Measurements from ENCODE around the gene CFAP206.

The CFAP206 gene

GRCh38 chr6:87384449-87384848, 23.3 kb upstream of the CFAP206 start:
- Histone ChIP-seq H3K36me3 (ENCODE audit: control insufficient read depth in 2 of 2, insufficient read depth in 1 of 2, low read length in 2 of 2) (no peaks in the 10 kb centered on the region), H3K4me3 (ENCODE audit: low read depth, low read length) (no peak overlapping the region), H3K27ac (ENCODE audit: extremely low read depth, low read depth, low read length) (no peak overlapping the region), H3K9me3 (ENCODE audit: control insufficient read depth, insufficient read depth, low read depth, low read length) (no peaks in the 10 kb centered on the region), H3K4me1 (ENCODE audit: control insufficient read depth, insufficient read depth, low read length) (no peaks in the 10 kb centered on the region)
- TF ChIP-seq ZNF596 (tag by site-specific recombination; IDR thresholded peaks at IDR 0.05) (no peak), ZNF404 (tag by site-specific recombination; IDR thresholded peaks at IDR 0.05) (no peak), ZNF514 (tag by site-specific recombination; IDR thresholded peaks at IDR 0.05) (no peak), YY1 (tag by site-specific recombination; IDR thresholded peaks at IDR 0.05) (no peak), ZNF394 (tag by site-specific recombination; IDR thresholded peaks at IDR 0.05; ENCODE audit: borderline replicate concordance) (no peak), ZNF791 (tag by site-specific recombination; IDR thresholded peaks at IDR 0.05) (no peak)
- POLR2A ChIA-PET = no interaction called here
- CTCF ChIA-PET = interaction anchor here (0.6 to 1.6 kb wide), 2 partner anchors 9 to 27 kb away, joined by 3 to 11 read pairs; no protein-coding TSS in a partner anchor

- Histone ChIP-seq H3K4me1 (ENCODE audit: control insufficient read depth, insufficient read depth, low read length) (no peaks in the 10 kb centered on the region), H3K9me3 (ENCODE audit: control insufficient read depth, insufficient read depth, low read depth, low read length) (no peaks in the 10 kb centered on the region), H3K27ac (ENCODE audit: extremely low read depth, low read depth, low read length) (no peak overlapping the region), H3K36me3 (ENCODE audit: control insufficient read depth in 2 of 2, insufficient read depth in 1 of 2, low read length in 2 of 2) (no peaks in the 10 kb centered on the region), H3K4me3 (ENCODE audit: low read depth, low read length) (no peak overlapping the region)
- POLR2A ChIA-PET = no interaction called here
- TF ChIP-seq ZNF114 (tag by site-specific recombination; IDR thresholded peaks at IDR 0.05) (no peak), ZNF138 (tag by site-specific recombination; IDR thresholded peaks at IDR 0.05; ENCODE audit: borderline replicate concordance) (no peak), PATZ1 (tag by site-specific recombination; IDR thresholded peaks at IDR 0.05) (no peak), ZNF654 (tag by site-specific recombination; IDR thresholded peaks at IDR 0.05; ENCODE audit: low read depth) (peak; percentile 66), MEIS1 (CRISPR knock-in tag; IDR thresholded peaks at IDR 0.05; ENCODE audit: borderline replicate concordance) (no peak), ZNF580 (tag by site-specific recombination; IDR thresholded peaks at IDR 0.05) (no peak), ZNF561 (tag by site-specific recombination; IDR thresholded peaks at IDR 0.05; ENCODE audit: borderline replicate concordance) (no peak), CTCF (tag by site-specific recombination; IDR thresholded peaks at IDR 0.05) (peak; percentile 73)
- CTCF ChIA-PET = interaction anchor here (0.5 to 4.3 kb wide), 11 partner anchors 10 to 1149 kb away, joined by 3 to 23 read pairs (median 3); no protein-coding TSS in a partner anchor
Measured at GRCh38 chr6:87391334-87391733, 16.4 kb upstream of the CFAP206 start.

- H3K4me3 ChIP-seq (ENCODE audit: low read depth, low read length) = no peak overlapping the region
- ChIA-PET POLR2A (interaction anchor here (0.7 to 1.5 kb wide), 2 partner anchors 197 to 309 kb away, joined by 4 read pairs; partner anchors contain the start of genes AKIRIN2, ORC3 and RARS2), CTCF (interaction anchor here (0.6 to 2.6 kb wide), 52 partner anchors 8 to 1479 kb away, joined by 3 to 15 read pairs (median 3); partner anchors contain the start of genes ORC3 and RARS2)
- no peak overlapping the region for H3K27ac ChIP-seq (ENCODE audit: extremely low read depth, low read depth, low read length)
- H3K9me3 ChIP-seq (ENCODE audit: control insufficient read depth, insufficient read depth, low read depth, low read length) = no peaks in the 10 kb centered on the region
- H3K36me3 ChIP-seq (ENCODE audit: control insufficient read depth in 2 of 2, insufficient read depth in 1 of 2, low read length in 2 of 2) = no peaks in the 10 kb centered on the region
- no peaks in the 10 kb centered on the region for H3K4me1 ChIP-seq (ENCODE audit: control insufficient read depth, insufficient read depth, low read length)
- TF ChIP-seq ZNF362 (tag by site-specific recombination; IDR thresholded peaks at IDR 0.05) = no peak
- TF ChIP-seq ZNF837 (tag by site-specific recombination; IDR thresholded peaks at IDR 0.05) = no peak
- TF ChIP-seq MZF1 (tag by site-specific recombination; IDR thresholded peaks at IDR 0.05; ENCODE audit: borderline replicate concordance) = no peak
- no peak for TF ChIP-seq HIC1 (tag by site-specific recombination; IDR thresholded peaks at IDR 0.05)
- TF ChIP-seq RBAK (tag by site-specific recombination; IDR thresholded peaks at IDR 0.05) = no peak
- TF ChIP-seq ZNF214 (tag by site-specific recombination; IDR thresholded peaks at IDR 0.05; ENCODE audit: borderline replicate concordance) = no peak
- TF ChIP-seq SP2 (tag by site-specific recombination; IDR thresholded peaks at IDR 0.05) = no peak
- TF ChIP-seq WT1 (tag by site-specific recombination; IDR thresholded peaks at IDR 0.05) = no peak
- TF ChIP-seq ZBTB20 (tag by site-specific recombination; IDR thresholded peaks at IDR 0.05) = peak; percentile 23; the same call in 1 of the 2 replicates
- no peak for TF ChIP-seq ZNF549 (tag by site-specific recombination; IDR thresholded peaks at IDR 0.05)
- TF ChIP-seq KLF10 (tag by site-specific recombination; IDR thresholded peaks at IDR 0.05) = peak; percentile 38; the same call in 1 of the 2 replicates
Measured at GRCh38 chr6:87393026-87393622, 14.6 kb upstream of the CFAP206 start.

All from HEK293 (cell line).